Neural progenitor cell (in vitro differentiated cells): ENCODE data around the gene SERPINA6.

Experiments
- CTCF ChIP-seq: fragments of 200-600 bp; sonication (generic); IDR thresholded peaks from 2 replicates; pipeline ENCODE4 v1.5.1; 2017; ENCODE audit warnings: antibody characterized with exemption, mild to moderate bottlenecking
- EZH2 ChIP-seq: fragments of 200-600 bp; sonication (generic); IDR thresholded peaks from 2 replicates; pipeline ENCODE4 v1.6.1; 2017; ENCODE audit warnings: antibody characterized with exemption, mild to moderate bottlenecking, moderate library complexity
- EZH2phosphoT487 ChIP-seq: fragments of 200-600 bp; sonication (generic); IDR thresholded peaks from 2 replicates; pipeline ENCODE4 v1.6.1; 2017; ENCODE audit warnings: antibody characterized with exemption

- no peak for TF ChIP-seq CTCF
- no peak for TF ChIP-seq EZH2phosphoT487
- TF ChIP-seq EZH2: no peak
Measured at GRCh38 chr14:94342334-94342934, 19.3 kb upstream of the SERPINA6 start.
